ENCODE data around the gene GBX2. TPM values are rescaled to one million over a fixed set of nuclear protein-coding genes. Genes with fewer than 3 reads are reported as not detected.

The GBX2 gene
- total and polyA plus RNA-seq, 10 of the 15 experiments (the other 5 are each of a cell fraction or from before 2014, with no cell fraction given), result not detected

DNA sequence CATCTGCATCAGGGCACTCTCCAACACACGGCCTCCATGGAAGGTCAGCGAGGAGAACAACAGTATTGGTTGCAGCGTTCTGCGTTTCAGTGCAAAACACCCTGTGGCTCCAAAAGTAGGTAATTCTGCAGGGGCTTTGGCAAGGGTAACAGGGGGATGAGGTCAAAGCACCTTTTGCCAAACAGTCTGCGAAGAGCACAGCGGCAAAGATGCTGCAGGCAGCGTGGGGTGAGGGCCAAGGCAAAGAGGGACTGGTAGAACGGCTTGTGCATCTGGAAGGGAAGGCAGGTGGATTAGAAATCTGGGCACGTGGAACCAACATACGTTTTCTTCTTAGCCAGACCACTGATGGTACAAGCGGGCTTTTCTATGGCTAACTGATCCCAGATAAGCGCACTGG, 26.6 kb upstream of the GBX2 start:
- no peaks in the 10 kb centered on the region for H3K4me1 ChIP-seq (ENCODE audit: control insufficient read depth, insufficient read depth, low read length)
- no TSS peak for BruUV-seq (replicated peaks)
- no peak overlapping the region for H3K9ac ChIP-seq (ENCODE audit: control insufficient read depth, insufficient read depth, low read length)
- in situ Hi-C loops (cut with MboI) (no loop called here), intact Hi-C loops (cut with micrococcal nuclease; ENCODE audit: unreplicated experiment) (no loop called here)
- FAIRE-seq (no peak), ATAC-seq (no peak), DNase-seq (ENCODE audit: low read depth, low spot score) (no peak)
- H3K27me3 ChIP-seq (replicated peaks in 1 of 2; ENCODE audit: control insufficient read depth in 2 of 2, insufficient read depth in 2 of 2, low read length in 1 of 2), result no peaks in the 10 kb centered on the region; a peak in 1 of 4 replicates
- ChIA-PET RAD21 (ENCODE audit: unreplicated experiment) (no interaction called here), SMC1A (ENCODE audit: uncharacterized antibody, unreplicated experiment) (no interaction called here), POLR2A (no interaction called here), CTCF (interaction anchor here (1.2 kb wide), 1 partner anchor 429 kb away, joined by 3 read pairs; no protein-coding TSS in a partner anchor)
- H3K9me3 ChIP-seq (replicated peaks; ENCODE audit: control insufficient read depth, insufficient read depth, low read length), result no peaks in the 10 kb centered on the region
- no peak overlapping the region for H3K4me2 ChIP-seq (ENCODE audit: control insufficient read depth, insufficient read depth)
- H4K20me1 ChIP-seq (ENCODE audit: control insufficient read depth, insufficient read depth), result no peaks in the 10 kb centered on the region
- H3K79me2 ChIP-seq (ENCODE audit: control insufficient read depth, insufficient read depth, low read length), result no peaks in the 10 kb centered on the region
- H3K36me3 ChIP-seq (ENCODE audit: control insufficient read depth in 2 of 2, insufficient read depth in 2 of 2, low read length in 1 of 2), result no peaks in the 10 kb centered on the region
- H3K27ac ChIP-seq (ENCODE audit: control insufficient read depth, insufficient read depth), result no peak overlapping the region
- WGBS (ENCODE audit: insufficient coverage, insufficient replicate concordance, low lambda C conversion rate, missing lambda C conversion rate), result 52% methylated on average over 12 of the region's 12 CpGs
- no peak overlapping the region for H2AFZ ChIP-seq (ENCODE audit: control insufficient read depth, low read depth, low read length)
- H3K4me3 ChIP-seq, result no peak overlapping the region
- no peak for TF ChIP-seq BHLHE40 (IDR thresholded peaks at IDR 0.05; ENCODE audit: borderline replicate concordance in 1 of 2, low read depth in 2 of 2, low read length in 1 of 2)
- TF ChIP-seq, protein P1, sequence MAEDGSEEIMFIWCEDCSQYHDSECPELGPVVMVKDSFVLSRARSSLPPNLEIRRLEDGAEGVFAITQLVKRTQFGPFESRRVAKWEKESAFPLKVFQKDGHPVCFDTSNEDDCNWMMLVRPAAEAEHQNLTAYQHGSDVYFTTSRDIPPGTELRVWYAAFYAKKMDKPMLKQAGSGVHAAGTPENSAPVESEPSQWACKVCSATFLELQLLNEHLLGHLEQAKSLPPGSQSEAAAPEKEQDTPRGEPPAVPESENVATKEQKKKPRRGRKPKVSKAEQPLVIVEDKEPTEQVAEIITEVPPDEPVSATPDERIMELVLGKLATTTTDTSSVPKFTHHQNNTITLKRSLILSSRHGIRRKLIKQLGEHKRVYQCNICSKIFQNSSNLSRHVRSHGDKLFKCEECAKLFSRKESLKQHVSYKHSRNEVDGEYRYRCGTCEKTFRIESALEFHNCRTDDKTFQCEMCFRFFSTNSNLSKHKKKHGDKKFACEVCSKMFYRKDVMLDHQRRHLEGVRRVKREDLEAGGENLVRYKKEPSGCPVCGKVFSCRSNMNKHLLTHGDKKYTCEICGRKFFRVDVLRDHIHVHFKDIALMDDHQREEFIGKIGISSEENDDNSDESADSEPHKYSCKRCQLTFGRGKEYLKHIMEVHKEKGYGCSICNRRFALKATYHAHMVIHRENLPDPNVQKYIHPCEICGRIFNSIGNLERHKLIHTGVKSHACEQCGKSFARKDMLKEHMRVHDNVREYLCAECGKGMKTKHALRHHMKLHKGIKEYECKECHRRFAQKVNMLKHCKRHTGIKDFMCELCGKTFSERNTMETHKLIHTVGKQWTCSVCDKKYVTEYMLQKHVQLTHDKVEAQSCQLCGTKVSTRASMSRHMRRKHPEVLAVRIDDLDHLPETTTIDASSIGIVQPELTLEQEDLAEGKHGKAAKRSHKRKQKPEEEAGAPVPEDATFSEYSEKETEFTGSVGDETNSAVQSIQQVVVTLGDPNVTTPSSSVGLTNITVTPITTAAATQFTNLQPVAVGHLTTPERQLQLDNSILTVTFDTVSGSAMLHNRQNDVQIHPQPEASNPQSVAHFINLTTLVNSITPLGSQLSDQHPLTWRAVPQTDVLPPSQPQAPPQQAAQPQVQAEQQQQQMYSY (CRISPR knock-in tag; IDR thresholded peaks at IDR 0.05), result no peak
- TF ChIP-seq ASH2L (IDR thresholded peaks at IDR 0.05; ENCODE audit: borderline replicate concordance, low read depth), result no peak
- TF ChIP-seq SUPT20H (IDR thresholded peaks at IDR 0.05; ENCODE audit: borderline replicate concordance, control insufficient read depth, low read depth, low read length), result no peak
- no peak for TF ChIP-seq RAD51 (IDR thresholded peaks at IDR 0.05)

Measured in GM12878 (cell line).